Measurements from ENCODE around the gene DEDD2. TPM values are rescaled to one million over a fixed set of nuclear protein-coding genes. Genes with fewer than 3 reads are reported as not detected.
A peak's percentile ranks its signal among the peaks of the same experiment; 100 is the strongest.
"Not testable (repeated sequence)": the region's sequence is repeated elsewhere in the genome, so short reads cannot be mapped to it uniquely, and the experiment has no call there.

The DEDD2 gene
- total RNA-seq (2013) = 121 TPM
- 100 to 1,000 TPM; 125 to 141 (median 133) TPM for polyA plus RNA-seq
- 122 and 183 TPM in 2 replicates for polyA minus RNA-seq
- total RNA-seq = 21.5 to 147 (median 93.7) reads per million in 11 experiments

GRCh38 chr19:42217520-42218437 is at the start of gene DEDD2:
Gene DEDD2 (minus strand): TSS chr19:42217677. CDS start chr19:42217007, 670 bp downstream.
- Histone ChIP-seq H3K4me2 (replicated peaks; ENCODE audit: extremely low read depth, low read length, poor library complexity, severe bottlenecking) (peak within 1 kb of the TSS; percentile 95), H4K20me1 (ENCODE audit: insufficient read depth, low read length) (peaks cover 62% of the 10 kb centered on the region), H3K4me3 (replicated peaks in 1 of 3; ENCODE audit: low read depth in 2 of 3, low read length in 3 of 3) (peak within 1 kb of the TSS; percentile 73 to 96 (median 91)), H3K27me3 (ENCODE audit: control insufficient read depth in 2 of 2, insufficient read depth in 2 of 2, low read length in 2 of 2) (no peaks in the 10 kb centered on the region), H3K9ac (ENCODE audit: insufficient read depth, low read length, poor library complexity, severe bottlenecking) (peak within 1 kb of the TSS; percentile 88), H3K36me3 (replicated peaks in 1 of 2; ENCODE audit: control insufficient read depth in 1 of 2, insufficient read depth in 2 of 2, low read length in 2 of 2) (peaks cover 24 to 32% of the 10 kb centered on the region in 2 donors), H3K27ac (ENCODE audit: low read depth in 1 of 2, low read length in 2 of 2) (peak within 1 kb of the TSS; percentile 96 to 98), H3K79me2 (ENCODE audit: insufficient read depth, low read length) (peaks cover 90% of the 10 kb centered on the region), H3K4me1 (ENCODE audit: control insufficient read depth in 1 of 2, insufficient read depth in 2 of 2, low read length in 2 of 2) (peaks cover 72 to 79% of the 10 kb centered on the region in 2 donors), H3K9me3 (replicated peaks in 1 of 2; ENCODE audit: control insufficient read depth in 1 of 2, insufficient read depth in 1 of 2, low read length in 2 of 2) (no peaks in the 10 kb centered on the region), H2AFZ (ENCODE audit: insufficient read depth, low read depth, low read length, poor library complexity, severe bottlenecking) (peak within 1 kb of the TSS; percentile 51)
- Mint-ChIP-seq H3K4me3 (peak within 1 kb of the TSS; percentile 89 to 96), H3K27ac (peak within 1 kb of the TSS; percentile 98 to 100 (median 99)), H3K36me3 (peaks cover 36 to 39% of the 10 kb centered on the region in 2 donors), H3K4me1 (peaks cover 75% of the 10 kb centered on the region), H3K9me3 (peaks cover 0 to 2% (median 0%) of the 10 kb centered on the region in 7 donors), H3K27me3 (ENCODE audit: low read depth in 3 of 3) (peaks cover 0 to 1% (median 0%) of the 10 kb centered on the region in 3 donors)
- no peak for TF ChIP-seq CTCF (IDR thresholded peaks at IDR 0.05)
- intact Hi-C loops (cut with micrococcal nuclease) = loop anchor here (1.0 to 5.0 kb wide), 4 partner anchors 17 to 35 kb away; no protein-coding TSS in a partner anchor
- WGBS (ENCODE audit: insufficient coverage) = 14% methylated on average over 55 of the region's 57 CpGs
- peak; percentile 100 for DNase-seq

DNA sequence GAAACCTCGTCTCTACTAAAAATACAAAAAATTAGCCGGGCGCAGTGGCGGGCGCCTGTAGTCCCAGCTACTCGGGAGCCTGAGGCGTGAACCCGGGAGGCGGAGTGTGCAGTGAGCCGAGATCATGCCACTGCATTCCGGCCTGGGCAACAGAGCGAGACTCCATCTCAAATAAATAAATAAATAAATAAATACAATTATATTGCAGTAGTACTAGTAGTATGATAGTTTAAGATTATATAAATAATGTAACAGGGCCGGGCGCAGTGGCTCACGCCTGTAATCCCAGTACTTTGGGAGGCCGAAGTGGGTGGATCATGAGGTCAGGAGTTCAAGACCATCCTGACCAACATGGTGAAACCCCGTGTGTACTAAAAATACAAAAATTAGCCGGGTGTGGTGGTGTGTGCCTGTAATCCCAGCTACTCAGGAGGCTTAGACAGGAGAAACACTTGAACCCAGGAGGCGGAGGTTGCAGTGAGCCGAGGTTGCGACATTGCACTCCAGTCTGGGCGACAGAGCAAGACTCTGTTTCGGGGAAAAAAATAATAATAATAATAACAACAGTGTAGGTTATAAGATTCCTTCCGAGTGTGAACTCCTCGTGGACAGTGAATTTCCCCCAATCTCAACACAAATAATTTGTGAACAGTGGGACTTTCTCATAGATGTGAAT is 49.6 kb upstream of the DEDD2 start:
- H3K4me3 ChIP-seq (replicated peaks in 1 of 3; ENCODE audit: low read depth in 2 of 3, low read length in 3 of 3) = peak overlapping the region in 1 of 3 experiments; percentile 84
- peak overlapping the region in 1 of 7 donors; percentile 75 for H3K27ac Mint-ChIP-seq
- intact Hi-C loops (cut with micrococcal nuclease); H3K27me3 Mint-ChIP-seq (ENCODE audit: low read depth in 3 of 3); DNase-seq; H3K27me3 ChIP-seq (ENCODE audit: control insufficient read depth in 2 of 2, insufficient read depth in 2 of 2, low read length in 2 of 2); H3K4me3 Mint-ChIP-seq; H3K9ac ChIP-seq (ENCODE audit: insufficient read depth, low read length, poor library complexity, severe bottlenecking); H3K27ac ChIP-seq (ENCODE audit: low read depth in 1 of 2, low read length in 2 of 2); H3K36me3 ChIP-seq (replicated peaks in 1 of 2; ENCODE audit: control insufficient read depth in 1 of 2, insufficient read depth in 2 of 2, low read length in 2 of 2); H3K9me3 ChIP-seq (replicated peaks in 1 of 2; ENCODE audit: control insufficient read depth in 1 of 2, insufficient read depth in 1 of 2, low read length in 2 of 2); H3K9me3 Mint-ChIP-seq; H2AFZ ChIP-seq (ENCODE audit: insufficient read depth, low read depth, low read length, poor library complexity, severe bottlenecking); H4K20me1 ChIP-seq (ENCODE audit: insufficient read depth, low read length); H3K36me3 Mint-ChIP-seq: not testable (repeated sequence)
- H3K4me1 Mint-ChIP-seq = peaks cover 29% of the 10 kb centered on the region
- peaks cover 28% of the 10 kb centered on the region for H3K79me2 ChIP-seq (ENCODE audit: insufficient read depth, low read length)
- H3K4me2 ChIP-seq (replicated peaks; ENCODE audit: extremely low read depth, low read length, poor library complexity, severe bottlenecking) = peak overlapping the region; percentile 92
- peaks cover 30 to 35% of the 10 kb centered on the region in 2 donors for H3K4me1 ChIP-seq (ENCODE audit: control insufficient read depth in 1 of 2, insufficient read depth in 2 of 2, low read length in 2 of 2)
- WGBS (ENCODE audit: insufficient coverage) = 95% methylated on average over 6 of the region's 25 CpGs

GRCh38 chr19:42266105-42266504 is 48.6 kb upstream of the DEDD2 start:
- WGBS (ENCODE audit: insufficient coverage) = no CpG with 5 or more reads among the region's 4 CpGs
- H2AFZ ChIP-seq (ENCODE audit: insufficient read depth, low read depth, low read length, poor library complexity, severe bottlenecking); H3K36me3 Mint-ChIP-seq; H3K9me3 ChIP-seq (replicated peaks in 1 of 2; ENCODE audit: control insufficient read depth in 1 of 2, insufficient read depth in 1 of 2, low read length in 2 of 2); H3K9me3 Mint-ChIP-seq; H3K4me3 Mint-ChIP-seq; DNase-seq; H3K27me3 ChIP-seq (ENCODE audit: control insufficient read depth in 2 of 2, insufficient read depth in 2 of 2, low read length in 2 of 2); H3K27ac Mint-ChIP-seq; H3K27ac ChIP-seq (ENCODE audit: low read depth in 1 of 2, low read length in 2 of 2); intact Hi-C loops (cut with micrococcal nuclease); H3K4me3 ChIP-seq (replicated peaks in 1 of 3; ENCODE audit: low read depth in 2 of 3, low read length in 3 of 3); H4K20me1 ChIP-seq (ENCODE audit: insufficient read depth, low read length); H3K4me2 ChIP-seq (replicated peaks; ENCODE audit: extremely low read depth, low read length, poor library complexity, severe bottlenecking); H3K36me3 ChIP-seq (replicated peaks in 1 of 2; ENCODE audit: control insufficient read depth in 1 of 2, insufficient read depth in 2 of 2, low read length in 2 of 2); H3K9ac ChIP-seq (ENCODE audit: insufficient read depth, low read length, poor library complexity, severe bottlenecking): not testable (repeated sequence)
- peaks cover 25 to 27% of the 10 kb centered on the region in 2 donors for H3K4me1 ChIP-seq (ENCODE audit: control insufficient read depth in 1 of 2, insufficient read depth in 2 of 2, low read length in 2 of 2)
- peaks cover 18% of the 10 kb centered on the region for H3K79me2 ChIP-seq (ENCODE audit: insufficient read depth, low read length)
- H3K4me1 Mint-ChIP-seq = peaks cover 23% of the 10 kb centered on the region
- peaks cover 4 to 11% (median 6%) of the 10 kb centered on the region in 3 donors for H3K27me3 Mint-ChIP-seq (ENCODE audit: low read depth in 3 of 3)
